HG03097 (cell line): ENCODE data around the gene TMEM176B.
A peak's percentile ranks its signal among the peaks of the same experiment; 100 is the strongest.
"Not testable (repeated sequence)": the region's sequence is repeated elsewhere in the genome, so short reads cannot be mapped to it uniquely, and the experiment has no call there.

Experiments
- ATAC-seq: cut with Tn5 transposase; IDR thresholded peaks from one replicate; pipeline ENCODE4 v1.9.1; 2021; ENCODE audit not compliant: unreplicated experiment, low FRiP score

Gene TMEM176B

GRCh38 chr7:150791746-150792452 lies 8.3 kb downstream of the TMEM176B start:
- ATAC-seq: no peak

DNA sequence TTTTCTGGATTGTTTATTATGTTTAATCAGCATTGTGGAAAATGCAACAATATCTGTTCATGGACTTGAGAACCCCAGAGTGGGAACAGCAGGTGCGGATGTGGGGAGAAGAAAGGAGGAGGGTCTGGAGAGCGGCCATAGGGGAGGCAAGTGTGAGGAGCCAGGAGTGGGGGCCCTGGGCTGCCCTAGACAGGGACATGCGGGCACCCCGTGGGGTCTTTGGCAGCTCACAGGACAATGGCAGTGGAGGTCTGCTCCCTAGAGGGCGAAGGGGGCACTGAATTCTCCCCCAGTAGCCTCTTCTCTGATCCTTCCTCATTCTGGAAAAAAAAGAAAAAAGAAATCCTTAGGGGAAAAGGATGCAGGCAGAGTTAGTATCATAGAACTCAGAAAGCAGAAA lies 8.9 kb downstream of the TMEM176B start:
- no peak for ATAC-seq

DNA sequence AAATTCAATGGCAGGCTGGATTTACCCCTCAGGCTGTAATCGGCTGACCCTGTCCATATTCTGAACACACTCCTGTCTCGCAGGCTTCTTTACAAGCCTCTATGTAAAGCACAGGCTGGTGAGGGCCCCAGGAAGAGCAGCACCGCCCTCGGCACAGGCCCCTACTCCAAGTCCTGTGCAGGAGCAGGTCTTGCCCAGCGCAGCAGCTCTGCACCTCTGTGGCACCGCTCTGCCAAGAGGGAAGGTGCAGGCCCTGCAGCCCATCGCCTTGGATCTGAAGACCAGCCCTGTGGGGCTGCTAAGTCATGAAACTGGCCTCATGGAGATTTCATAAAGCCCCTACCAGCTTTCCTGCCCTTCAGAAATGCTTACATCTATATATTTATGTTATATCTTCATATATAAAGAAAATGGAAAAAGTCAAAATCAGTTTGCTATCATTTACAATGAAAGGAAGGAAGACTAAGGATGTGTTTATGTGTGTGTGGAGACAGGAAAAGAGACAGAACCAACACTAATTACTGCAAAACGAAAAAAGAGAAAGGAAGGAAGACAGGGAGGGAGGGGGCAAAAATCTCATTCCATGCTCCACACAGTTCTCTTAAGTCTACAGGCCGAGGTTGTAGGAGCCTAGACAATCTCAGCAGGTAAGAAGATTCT lies 9.6 kb downstream of the TMEM176B start:
- ATAC-seq: no peak

- ATAC-seq: no peak
Measured at GRCh38 chr7:150788474-150789269, 11.5 kb downstream of the TMEM176B start.

DNA sequence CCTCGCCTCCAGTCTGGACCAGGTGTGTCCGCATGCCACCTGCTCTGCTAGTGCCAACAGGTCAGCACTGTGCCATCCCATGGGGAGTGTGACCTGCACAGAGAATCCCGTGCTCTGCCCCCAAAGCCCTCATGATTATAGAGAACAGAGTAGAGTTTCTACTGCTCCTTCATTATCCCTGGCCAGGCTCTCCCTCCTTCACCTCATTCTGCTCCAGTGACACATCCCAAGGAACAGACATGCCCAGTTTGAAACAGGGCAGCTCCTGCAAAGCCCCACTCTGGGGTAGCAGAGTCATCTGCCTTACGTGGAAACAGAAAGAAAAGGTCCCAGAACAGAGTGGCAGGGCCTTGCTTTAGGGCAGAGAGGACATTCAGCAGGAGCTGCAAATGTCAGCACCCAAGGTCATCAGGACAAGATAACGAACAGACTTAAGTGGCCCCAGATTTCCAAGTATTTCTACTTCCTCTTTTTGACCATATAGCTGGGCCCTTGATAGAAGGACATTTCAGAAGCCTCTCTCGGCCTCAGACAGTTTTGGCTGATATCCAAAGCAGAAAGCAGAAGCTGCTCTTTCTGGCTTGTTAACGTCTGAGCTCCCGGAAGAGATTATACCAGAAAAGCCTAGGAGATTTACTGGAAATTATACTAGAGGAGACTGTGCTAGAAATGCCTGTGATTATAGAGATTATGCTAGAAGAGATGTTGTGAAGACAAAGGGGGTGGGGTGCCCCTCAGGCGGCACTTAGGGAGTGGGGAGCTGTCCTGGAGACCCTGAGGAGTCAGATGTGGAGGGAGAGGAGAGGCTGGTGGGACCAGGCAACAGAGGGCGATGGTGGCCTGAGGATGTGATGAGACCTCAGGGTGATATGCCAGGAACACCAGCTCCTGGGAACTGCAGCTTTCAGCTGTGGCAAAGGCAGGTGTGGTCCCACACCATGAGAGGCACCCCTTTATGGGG lies 12.6 kb downstream of the TMEM176B start:
- ATAC-seq: no peak

- no peak for ATAC-seq
Measured at GRCh38 chr7:150784954-150785353, 15.2 kb downstream of the TMEM176B start.

GRCh38 chr7:150784120-150784736 lies 15.9 kb downstream of the TMEM176B start:
- ATAC-seq: no peak

DNA sequence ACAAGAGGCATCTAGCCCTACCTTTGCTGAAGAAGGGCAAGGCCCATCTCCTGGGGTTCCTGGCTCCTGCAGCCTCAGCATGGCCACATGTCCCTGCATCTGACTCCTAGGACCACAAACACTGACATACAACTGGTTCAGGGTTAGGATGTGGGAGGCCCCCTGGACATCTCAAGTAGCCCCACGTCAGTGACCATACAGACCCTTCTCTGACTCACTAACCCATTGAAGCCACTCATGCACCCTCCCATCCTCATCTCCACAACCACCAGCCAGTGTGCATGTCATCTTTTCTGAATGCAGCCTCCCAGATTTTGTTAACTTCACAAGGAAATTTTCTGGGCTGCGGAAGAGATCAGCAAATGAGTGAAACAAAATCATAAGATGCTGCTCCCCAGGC lies 18.2 kb downstream of the TMEM176B start:
- no peak for ATAC-seq

- no peak for ATAC-seq
Measured at GRCh38 chr7:150781103-150781502, 19.1 kb downstream of the TMEM176B start.

GRCh38 chr7:150780292-150780691 lies 19.9 kb downstream of the TMEM176B start:
- no peak for ATAC-seq

GRCh38 chr7:150778738-150779301 lies 21.3 kb downstream of the TMEM176B start:
- no peak for ATAC-seq

DNA sequence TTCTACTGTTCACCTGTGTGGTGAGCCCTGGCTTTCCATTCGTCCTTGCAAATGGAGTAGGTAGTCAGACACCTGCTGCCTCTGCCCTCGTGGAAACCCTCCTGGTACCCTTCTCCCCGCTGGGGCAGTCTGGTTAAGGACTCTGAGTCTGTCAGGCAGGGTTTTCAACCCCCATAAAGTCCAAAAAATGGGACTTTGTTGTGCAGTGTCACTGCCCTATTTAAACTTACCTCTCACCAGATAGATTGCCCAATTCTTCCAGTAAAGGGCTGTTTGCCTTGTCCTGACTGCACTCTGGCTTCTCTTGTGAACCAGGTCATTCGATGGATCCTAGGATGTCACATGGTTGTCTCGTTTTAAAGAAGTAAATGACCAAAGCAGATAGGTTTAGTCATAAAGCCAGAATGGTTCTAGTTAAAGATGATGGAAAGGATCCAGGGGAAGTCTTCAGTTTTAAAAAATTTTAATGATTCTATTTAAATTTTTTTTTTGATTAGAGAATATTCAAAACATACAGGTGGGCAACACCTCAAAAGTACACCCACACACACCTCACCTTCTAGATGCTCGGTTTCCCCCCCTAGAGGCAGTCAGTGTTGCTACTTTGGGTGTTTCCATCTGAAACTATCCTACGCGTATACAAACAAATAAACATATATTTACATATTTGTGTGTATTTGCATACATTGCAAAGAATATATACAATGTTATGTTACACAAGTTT lies 22.0 kb downstream of the TMEM176B start:
- ATAC-seq: no peak

- not testable (repeated sequence) for ATAC-seq
Measured at GRCh38 chr7:150774131-150774530, 26.0 kb downstream of the TMEM176B start.

DNA sequence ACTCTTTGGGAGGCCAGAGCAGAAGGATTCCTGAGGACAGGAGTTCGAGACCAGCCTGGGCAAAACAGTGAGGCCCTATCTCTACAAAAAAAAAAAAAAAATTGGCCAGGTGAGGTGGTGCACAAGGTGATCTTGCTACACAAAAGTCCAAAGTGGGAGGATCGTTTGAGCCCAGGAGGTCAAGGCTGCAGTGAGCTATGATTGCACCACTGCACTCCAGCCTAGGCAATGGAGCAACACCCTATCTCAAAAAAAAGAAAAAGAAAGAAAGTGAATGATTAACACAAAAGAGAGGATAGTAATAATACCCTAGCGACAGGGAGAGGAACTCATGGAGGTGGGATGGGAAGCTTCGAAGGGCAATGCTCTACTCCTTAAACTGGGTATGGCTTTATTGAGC lies 30.4 kb downstream of the TMEM176B start:
- no peak for ATAC-seq

- no peak for ATAC-seq
Measured at GRCh38 chr7:150766334-150766709, 33.8 kb downstream of the TMEM176B start.

- ATAC-seq: no peak
Measured at GRCh38 chr7:150759479-150759878, 40.7 kb downstream of the TMEM176B start.

DNA sequence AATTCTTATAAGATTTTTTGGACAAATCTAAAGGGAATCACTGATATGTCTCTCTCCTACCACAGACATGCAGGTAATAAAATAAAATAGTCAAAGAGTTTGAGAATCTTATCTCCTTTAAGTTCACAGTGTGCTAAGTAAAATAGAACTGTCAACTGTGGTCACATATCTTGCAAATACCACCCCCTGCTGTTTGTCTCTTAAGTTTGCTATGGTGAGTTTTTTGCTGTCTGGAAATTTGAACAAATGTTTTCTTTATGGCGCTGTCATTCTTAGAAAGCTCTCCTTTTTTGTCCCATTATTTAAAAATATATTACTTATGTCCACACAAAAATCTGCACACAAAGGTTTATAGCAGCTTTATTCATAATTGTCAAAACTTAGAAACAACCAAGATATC lies 43.3 kb downstream of the TMEM176B start:
- ATAC-seq: no peak

- no peak for ATAC-seq
Measured at GRCh38 chr7:150756166-150756565, 44.0 kb downstream of the TMEM176B start.

- peak; percentile 56 for ATAC-seq
Measured at GRCh38 chr7:150755473-150756099, 44.6 kb downstream of the TMEM176B start.
